GM12878 (cell line): ENCODE data around the gene SSTR4. TPM values are rescaled to one million over a fixed set of nuclear protein-coding genes. Genes with fewer than 3 reads are reported as not detected.

Source experiments
- ATAC-seq: fragments of 200-7000 bp; cut with Tn5 transposase; 3 replicates; pipeline ENCODE4 v1.9.1; 2020; ENCODE audit warnings: mild to moderate bottlenecking, moderate library complexity
- BruUV-seq: library from RNA; stranded (reverse); fragments of 400-500 nt; replicated peaks from 2 replicates; lab custom pipeline; 2021; lab: Mats Ljungman, UMichigan
- CTCF ChIA-PET: fragments of 300-600 bp; sonication (Branson Sonifier 250); formaldehyde crosslinking; extraction: SDS; loops from one replicate; lab custom pipeline; 2021; ENCODE audit warnings: inconsistent platforms; lab: Yijun Ruan, JAX
- POLR2A ChIA-PET: fragments of 350-600 bp; formaldehyde crosslinking; extraction: SDS; loops from one replicate; lab custom pipeline; 2021; ENCODE audit warnings: inconsistent platforms; lab: Charles Lee
- RAD21 ChIA-PET: fragments of 300-600 bp; sonication (Branson Sonifier 250); formaldehyde crosslinking; loops from one replicate; lab custom pipeline; 2023; ENCODE audit warnings: antibody characterized with exemption; ENCODE audit not compliant: unreplicated experiment; lab: Charles Lee
- SMC1A ChIA-PET: fragments of 300-600 bp; sonication (Branson Sonifier 250); formaldehyde crosslinking; loops from one replicate; lab custom pipeline; 2023; ENCODE audit not compliant: unreplicated experiment, uncharacterized antibody; lab: Charles Lee
- DNase-seq: peaks from one replicate; pipeline ENCODE4 v3.0.0-alpha.2; 2011; ENCODE audit warnings: low read depth, low spot score
- FAIRE-seq: peaks from 3 replicates; lab custom pipeline; 2011; peaks lifted over from hg19 to GRCh38; lab: Jason Lieb, UNC
- H2AFZ ChIP-seq: 2 replicates; pipeline ENCODE4 v1.6.0; 2011; ENCODE audit warnings: low read depth, low read length, control low read depth; ENCODE audit not compliant: control insufficient read depth
- H3K27ac ChIP-seq: 2 replicates; pipeline ENCODE4 v1.5.1; 2011; ENCODE audit warnings: control low read depth; ENCODE audit not compliant: control insufficient read depth, insufficient read depth
- H3K27me3 ChIP-seq, 2 experiments: replicated peaks in 1 of 2; 2 replicates each; pipeline versions ENCODE4 v1.6.0 to v1.6.1; 2011; ENCODE audit warnings: low read length in 1 of 2; ENCODE audit not compliant: control insufficient read depth in 2 of 2, insufficient read depth in 2 of 2
- H3K36me3 ChIP-seq, 2 experiments: 2 replicates each; pipeline ENCODE4 v1.5.1; 2011; ENCODE audit warnings: low read length in 1 of 2; ENCODE audit not compliant: control insufficient read depth in 2 of 2, insufficient read depth in 2 of 2
- H3K4me1 ChIP-seq: 2 replicates; pipeline ENCODE4 v1.6.1; 2011; ENCODE audit warnings: mild to moderate bottlenecking, low read length, moderate library complexity, mixed read lengths; ENCODE audit not compliant: control insufficient read depth, insufficient read depth
- H3K4me2 ChIP-seq: 2 replicates; pipeline ENCODE4 v1.6.0; 2011; ENCODE audit warnings: control low read depth; ENCODE audit not compliant: control insufficient read depth, insufficient read depth
- H3K4me3 ChIP-seq: fragments of 200-600 bp; sonication (generic); 2 replicates; pipeline ENCODE4 v1.5.1; 2016
- H3K79me2 ChIP-seq: 2 replicates; pipeline ENCODE4 v1.6.0; 2011; ENCODE audit warnings: low read length; ENCODE audit not compliant: control insufficient read depth, insufficient read depth
- H3K9ac ChIP-seq: 2 replicates; pipeline ENCODE4 v1.8.0; 2011; ENCODE audit warnings: low read length, control low read depth, mixed read lengths; ENCODE audit not compliant: control insufficient read depth, insufficient read depth
- H3K9me3 ChIP-seq: replicated peaks from 3 replicates; pipeline ENCODE4 v1.5.1; 2011; ENCODE audit warnings: mild to moderate bottlenecking, low read length; ENCODE audit not compliant: control insufficient read depth, insufficient read depth
- H4K20me1 ChIP-seq: 2 replicates; pipeline ENCODE4 v1.6.0; 2011; ENCODE audit not compliant: control insufficient read depth, insufficient read depth
- ASH2L ChIP-seq: fragments of 300-600, 200-600 bp; sonication (generic); IDR thresholded peaks from 2 replicates; pipeline ENCODE4 v1.6.1; 2017; ENCODE audit warnings: low read depth, mild to moderate bottlenecking, borderline replicate concordance
- BCL11A ChIP-seq: IDR thresholded peaks from 2 replicates; pipeline ENCODE4 v1.6.1; 2011; ENCODE audit warnings: low read depth, low read length
- CBFB ChIP-seq: IDR thresholded peaks from 2 replicates; pipeline ENCODE4 v1.6.1; 2016; ENCODE audit warnings: antibody characterized with exemption, low read depth
- CHD2 ChIP-seq: IDR thresholded peaks from 2 replicates; pipeline ENCODE4 v1.6.1; 2011; ENCODE audit warnings: low read depth, low read length, improper control_type of control experiment, borderline replicate concordance
- EED ChIP-seq: sonication (generic); IDR thresholded peaks from 2 replicates; pipeline ENCODE4 v1.6.1; 2016; ENCODE audit warnings: antibody characterized with exemption, low read depth
- ETV6 ChIP-seq, 2 experiments: fragments of 450-650 bp in 1 of 2; IDR thresholded peaks in 1 of 2; conservative IDR thresholded peaks in 1 of 2; 2 replicates each; pipeline ENCODE4 v1.6.1; 2014; ENCODE audit warnings: antibody characterized with exemption in 1 of 2, borderline replicate concordance in 1 of 2, low read depth in 1 of 2, mild to moderate bottlenecking in 1 of 2, moderate library complexity in 1 of 2
- MYB ChIP-seq: fragments of 150-350 bp; IDR thresholded peaks from 2 replicates; pipeline ENCODE4 v1.6.1; 2014; ENCODE audit warnings: mild to moderate bottlenecking, low read depth, low read length, borderline replicate concordance
- NFIC ChIP-seq: IDR thresholded peaks from 2 replicates; pipeline ENCODE4 v1.6.1; 2012; ENCODE audit warnings: low read depth, mild to moderate bottlenecking, inconsistent platforms, low read length, moderate library complexity
- PAX5 ChIP-seq: IDR thresholded peaks from 2 replicates; pipeline ENCODE4 v1.6.1; 2011; ENCODE audit warnings: low read depth, low read length, borderline replicate concordance
- PBX3 ChIP-seq: IDR thresholded peaks from 2 replicates; pipeline ENCODE4 v1.6.1; 2011; ENCODE audit warnings: mild to moderate bottlenecking, low read depth, low read length, moderate library complexity; ENCODE audit not compliant: insufficient replicate concordance
- SMC3 ChIP-seq: IDR thresholded peaks from 2 replicates; pipeline ENCODE4 v1.6.1; 2011; ENCODE audit warnings: low read length, improper control_type of control experiment, borderline replicate concordance
- SUZ12 ChIP-seq: fragments of 200-600 bp; sonication (generic); IDR thresholded peaks from one replicate; pipeline ENCODE4 v1.6.1; 2018; ENCODE audit warnings: antibody characterized with exemption, mild to moderate bottlenecking; ENCODE audit not compliant: unreplicated experiment
- WGBS: methylation state at CpG from one replicate; pipeline ENCODE4 v1.1.6; 2016; ENCODE audit warnings: low lambda C conversion rate; ENCODE audit not compliant: insufficient replicate concordance, insufficient coverage; ENCODE audit errors: missing lambda C conversion rate; 5-methylcytosine and 5-hydroxymethylcytosine counted together
- in situ Hi-C: fragments of 300-500 bp; cut with MboI; formaldehyde crosslinking; loops from 9 replicates; pipeline ENCODE4 v1.14.3; 2018; ENCODE audit warnings: mixed read lengths
- intact Hi-C: fragments of 100-400 bp; cut with micrococcal nuclease; formaldehyde crosslinking; loops from one replicate; pipeline ENCODE4 v1.14.2; 2022; ENCODE audit not compliant: unreplicated experiment
- polyA plus RNA-seq, 11 experiments: library from polyadenylated mRNA; depleted of rRNA in 4 of 11; unstranded in 6 of 11; stranded (reverse) in 5 of 11; fragments of >200 nt; fragmentation: Nextera tagmentation in 4 of 11; fragmentation: Illumina TruSeq in 1 of 11; extraction: Ambion mirVana in 4 of 11; extraction: Trizol in 1 of 11; gene quantifications; 1 replicate in 1 of 11; 2 replicates in 10 of 11; pipeline versions ENCODE4 v1.2.1 to v1.2.3, GENCODE V29; 2011 to 2016; ENCODE audit warnings: inconsistent platforms in 2 of 11, missing spikeins in 2 of 11, low read depth in 1 of 11
- total RNA-seq, 4 experiments: library from RNA; depleted of rRNA in 3 of 4; stranded (reverse); fragments of >200 nt in 3 of 4; fragmentation: Illumina TruSeq in 1 of 4; extraction: Trizol in 1 of 4; gene quantifications; 2 replicates each; pipeline versions ENCODE4 v1.2.1 to v1.2.3, GENCODE V29; 2013 to 2021

The SSTR4 gene
- total and polyA plus RNA-seq, 10 of the 15 experiments (the other 5 are each of a cell fraction or from before 2014, with no cell fraction given), result not detected

GRCh38 chr20:23000232-23000947, 34.7 kb upstream of the SSTR4 start (continued):
- TF ChIP-seq EED (no peak), PAX5 (no peak), PBX3 (no peak), CBFB (no peak), ETV6 (conservative IDR thresholded peaks at IDR 0.05 in 1 of 2, IDR thresholded peaks at IDR 0.05 in 1 of 2; ENCODE audit: borderline replicate concordance in 1 of 2, low read depth in 1 of 2) (no peak), BCL11A (no peak), SUZ12 (no peak), SMC3 (no peak)

GRCh38 chr20:23002276-23002675, 32.8 kb upstream of the SSTR4 start:
- Histone ChIP-seq H3K27ac (no peak overlapping the region), H3K9me3 (no peaks in the 10 kb centered on the region), H4K20me1 (no peaks in the 10 kb centered on the region), H3K4me3 (no peak overlapping the region), H2AFZ (no peak overlapping the region), H3K9ac (no peak overlapping the region), H3K27me3 (no peaks in the 10 kb centered on the region; a peak in 1 of 4 replicates), H3K79me2 (no peaks in the 10 kb centered on the region), H3K4me1 (no peaks in the 10 kb centered on the region), H3K4me2 (no peak overlapping the region), H3K36me3 (no peaks in the 10 kb centered on the region)
- no peak for TF ChIP-seq MYB
- no peak for TF ChIP-seq ASH2L
- TF ChIP-seq CHD2, result no peak
- TF ChIP-seq NFIC, result no peak
- no TSS peak for BruUV-seq
- in situ Hi-C loops, result no loop called here
- DNase-seq, result no peak
- FAIRE-seq, result no peak
- ChIA-PET POLR2A (no interaction called here), CTCF (no interaction called here), RAD21 (no interaction called here), SMC1A (no interaction called here)
- intact Hi-C loops, result no loop called here
- no peak for ATAC-seq
- WGBS, result 28% methylated on average over 6 of the region's 6 CpGs
